GM21526 (cell line): ENCODE measurements around the gene PPP2R2D.
A peak's percentile ranks its signal among the peaks of the same experiment; 100 is the strongest.

Experiments
- ATAC-seq: cut with Tn5 transposase; IDR thresholded peaks from one replicate; pipeline ENCODE4 v1.9.1; 2021; ENCODE audit warnings: moderate library complexity; ENCODE audit not compliant: unreplicated experiment, low FRiP score

PPP2R2D gene

DNA sequence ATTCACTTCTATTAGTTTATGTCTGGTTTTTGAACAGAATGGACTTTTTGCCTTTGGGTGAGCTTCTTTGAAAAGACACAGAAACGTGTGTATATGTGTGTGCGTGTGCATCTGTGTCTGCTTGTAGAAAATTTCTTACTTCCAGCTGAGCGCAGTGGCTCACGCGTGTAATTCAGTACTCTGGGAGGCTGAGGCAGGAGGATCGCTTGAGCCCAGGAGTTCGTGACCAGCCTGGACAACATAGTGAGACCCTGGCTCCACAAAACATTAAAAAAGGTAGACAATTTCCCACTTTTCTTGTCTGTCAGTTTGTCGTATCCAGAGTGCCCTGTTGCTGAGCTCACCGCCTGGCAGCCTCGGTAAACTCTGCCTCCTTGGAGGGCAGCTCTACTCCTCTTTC lies 25.4 kb downstream of the PPP2R2D start:
- no peak for ATAC-seq

DNA sequence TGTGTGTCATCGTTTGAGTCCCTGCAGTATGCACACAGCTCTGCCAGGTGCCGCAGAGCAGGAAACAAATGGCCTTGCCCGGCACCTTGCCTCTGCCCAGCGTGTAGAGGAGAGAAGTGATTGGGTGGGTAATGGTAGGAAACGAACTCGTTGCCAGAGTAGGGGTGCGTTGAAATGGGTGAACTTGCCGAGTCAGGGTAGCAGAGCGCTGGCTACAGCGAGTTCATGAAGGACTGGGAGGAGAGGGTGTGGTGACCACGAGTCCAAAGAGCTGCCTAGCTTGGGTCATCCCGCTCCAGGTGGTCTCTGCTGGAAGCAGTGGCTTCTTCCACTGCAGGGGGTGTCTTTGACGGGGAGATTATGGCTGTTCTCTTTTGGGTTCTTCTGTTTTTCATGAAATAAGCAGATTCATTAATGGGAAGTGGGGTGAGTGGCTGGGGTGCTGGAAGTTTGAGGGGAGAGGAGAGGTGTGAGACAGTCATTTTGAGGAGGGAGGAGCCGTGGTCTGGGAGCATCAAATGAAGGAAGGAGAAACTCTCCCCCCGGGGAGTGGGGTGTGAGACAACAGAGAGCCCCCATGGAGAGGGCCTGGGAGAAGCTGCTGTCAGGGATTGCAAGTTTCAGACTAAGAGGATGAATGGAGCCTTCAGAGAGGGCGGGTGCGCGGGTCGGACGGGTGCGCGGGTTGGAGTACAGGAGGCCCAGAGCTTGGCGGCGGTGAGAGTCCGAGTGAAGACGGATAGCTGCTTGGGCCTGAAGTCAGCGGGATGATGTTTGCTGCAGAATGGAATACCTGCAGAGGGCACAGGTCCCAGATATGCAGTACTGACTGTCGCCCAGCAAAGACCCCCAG lies 26.2 kb downstream of the PPP2R2D start:
- ATAC-seq, result no peak

DNA sequence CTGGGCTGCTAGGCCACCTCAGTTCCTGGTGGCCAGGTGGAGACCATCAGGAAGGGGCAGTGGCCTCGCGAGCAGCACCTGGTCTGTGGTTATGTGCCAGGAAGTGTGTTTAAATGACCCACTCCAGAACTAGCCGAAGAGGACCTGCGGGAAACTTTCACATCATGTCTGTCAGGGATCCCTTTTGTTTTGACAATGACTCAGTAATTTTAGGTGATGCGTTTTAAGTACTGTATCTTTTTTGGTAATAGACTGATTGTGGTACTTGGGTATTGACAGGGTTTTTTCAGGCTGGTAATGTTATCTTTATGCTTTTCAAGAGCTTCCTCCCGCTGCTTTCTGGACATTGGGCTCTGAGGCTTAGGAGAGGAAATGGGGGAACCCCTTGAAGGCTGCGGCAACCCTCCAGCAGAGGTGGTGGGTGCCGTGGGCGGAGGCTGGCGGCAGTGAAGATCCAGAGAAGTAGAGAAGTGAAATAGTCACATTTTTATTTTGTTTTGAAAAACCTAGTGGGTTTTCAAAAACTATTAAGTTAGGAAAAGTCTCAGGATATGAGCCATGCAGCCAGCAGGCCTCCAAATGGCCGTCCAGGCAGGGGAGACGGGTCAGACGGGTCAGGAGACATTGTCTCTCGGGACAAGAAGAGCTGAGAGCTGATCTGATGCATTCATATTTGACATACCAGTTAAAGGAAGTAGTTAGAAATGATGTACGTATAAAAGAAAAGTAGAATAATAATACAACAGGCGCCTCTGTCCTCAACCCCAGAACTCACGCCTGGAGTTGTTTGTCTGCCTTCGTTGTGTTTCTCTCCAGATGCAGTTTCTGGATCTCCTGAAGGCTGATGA lies 27.7 kb downstream of the PPP2R2D start:
- ATAC-seq, result peak; percentile 66

DNA sequence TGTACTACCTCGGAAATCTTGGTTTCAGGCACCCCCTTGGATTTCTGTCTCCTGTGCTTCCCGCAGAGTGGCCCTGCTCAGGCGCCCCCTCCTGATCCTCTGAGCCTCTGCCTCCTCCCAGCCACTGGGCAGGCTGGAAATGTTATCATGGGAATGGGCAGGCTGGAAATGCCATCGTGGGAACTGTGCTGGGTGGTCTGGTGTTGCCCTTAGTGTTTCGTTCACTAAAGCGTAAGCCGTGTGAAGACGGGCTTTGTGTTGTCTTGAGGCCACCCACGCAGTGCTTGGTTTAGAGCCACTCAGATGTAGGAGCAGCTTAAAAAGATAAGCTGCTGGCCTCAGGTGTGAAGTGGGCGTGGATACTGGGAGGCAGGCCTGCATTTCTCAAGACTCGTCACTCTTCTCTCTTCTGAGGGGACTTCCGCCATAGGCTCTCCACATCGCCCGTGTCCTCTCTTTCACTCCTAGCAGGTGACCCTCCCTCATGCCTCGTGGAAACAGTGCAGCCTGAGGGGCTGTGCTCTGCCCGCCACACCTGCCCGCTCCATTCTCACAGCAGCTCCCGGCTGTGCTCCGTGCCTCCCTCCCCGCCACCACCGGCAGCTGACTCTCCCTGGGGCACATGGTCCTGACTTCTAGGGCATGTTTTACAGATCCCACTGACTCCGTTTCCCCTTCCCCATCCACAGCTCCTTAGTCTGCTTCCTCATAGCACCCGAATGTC lies 28.5 kb downstream of the PPP2R2D start:
- no peak for ATAC-seq

DNA sequence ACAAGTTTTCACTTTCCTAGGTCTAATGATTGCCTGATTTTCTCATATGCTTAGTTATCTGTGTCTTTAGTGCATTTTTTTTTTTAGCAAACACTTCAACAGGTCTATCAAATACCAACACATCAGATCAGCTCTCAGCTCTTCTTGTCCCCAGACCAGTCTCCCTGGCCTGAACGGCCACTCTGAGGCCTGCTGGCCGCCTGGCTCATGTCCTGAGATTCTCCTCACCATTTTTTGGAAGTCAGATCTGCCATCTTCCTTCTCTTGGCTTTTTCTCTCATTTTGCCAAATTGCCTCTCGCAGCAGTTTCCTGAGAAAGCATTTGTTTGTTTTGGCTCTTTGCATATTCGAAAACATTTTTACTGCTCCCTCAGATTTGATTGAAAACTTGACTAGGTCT lies 29.3 kb downstream of the PPP2R2D start:
- ATAC-seq, result no peak

DNA sequence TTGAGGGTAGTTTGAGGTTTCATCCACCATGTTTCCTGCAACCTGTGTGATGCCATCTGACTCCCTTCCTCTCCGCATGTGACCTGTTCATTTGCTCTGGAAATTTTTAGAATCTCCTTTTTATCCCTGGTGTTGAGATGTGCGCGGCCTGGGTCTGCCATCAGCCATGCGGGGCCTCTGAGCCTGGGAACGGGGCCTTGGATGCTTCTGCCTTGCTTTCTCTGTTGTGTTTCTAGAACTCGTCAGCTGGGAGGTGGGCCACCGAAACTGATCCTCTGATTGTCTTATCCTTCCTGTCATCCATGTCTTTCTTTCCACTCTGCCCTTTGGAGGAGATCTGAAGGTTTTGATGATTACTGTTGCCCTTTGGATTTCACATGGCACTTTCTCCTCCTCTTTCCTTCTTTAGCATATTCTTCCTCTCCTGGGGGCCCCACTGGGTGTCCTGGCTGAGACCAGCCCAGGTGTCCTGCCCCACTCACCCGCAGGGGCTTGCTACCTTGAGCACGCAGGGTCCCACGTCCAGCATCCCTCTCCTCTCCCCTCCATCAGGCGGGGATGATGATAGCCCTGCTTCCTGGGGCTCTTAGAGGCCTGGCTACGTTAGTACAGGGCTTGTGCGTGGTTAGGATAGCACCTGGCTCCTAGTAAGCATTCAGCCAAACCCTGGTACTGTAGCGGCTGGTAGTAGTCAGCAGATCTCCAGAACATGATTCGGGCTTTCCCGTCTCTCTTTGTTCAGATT lies 29.9 kb downstream of the PPP2R2D start:
- no peak for ATAC-seq

DNA sequence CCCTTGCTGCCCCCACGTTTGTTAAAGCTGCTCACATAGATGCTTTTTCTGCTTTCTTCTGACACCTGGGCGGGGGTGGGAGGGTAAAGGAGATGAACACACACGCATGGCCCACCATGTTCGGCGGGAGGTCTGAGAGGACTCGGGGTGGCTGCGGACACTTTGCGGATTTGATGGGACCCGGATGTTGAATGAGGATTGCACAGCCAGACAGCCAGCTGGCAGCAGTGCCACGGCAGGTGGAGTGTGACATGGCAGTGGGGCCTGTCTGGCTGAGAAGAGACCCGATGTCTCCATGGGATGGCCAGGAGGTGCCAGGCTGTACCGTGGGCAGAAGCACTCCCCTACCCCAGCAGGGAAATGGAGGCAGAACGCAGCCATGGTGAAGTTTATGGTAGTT lies 31.2 kb downstream of the PPP2R2D start:
- no peak for ATAC-seq

DNA sequence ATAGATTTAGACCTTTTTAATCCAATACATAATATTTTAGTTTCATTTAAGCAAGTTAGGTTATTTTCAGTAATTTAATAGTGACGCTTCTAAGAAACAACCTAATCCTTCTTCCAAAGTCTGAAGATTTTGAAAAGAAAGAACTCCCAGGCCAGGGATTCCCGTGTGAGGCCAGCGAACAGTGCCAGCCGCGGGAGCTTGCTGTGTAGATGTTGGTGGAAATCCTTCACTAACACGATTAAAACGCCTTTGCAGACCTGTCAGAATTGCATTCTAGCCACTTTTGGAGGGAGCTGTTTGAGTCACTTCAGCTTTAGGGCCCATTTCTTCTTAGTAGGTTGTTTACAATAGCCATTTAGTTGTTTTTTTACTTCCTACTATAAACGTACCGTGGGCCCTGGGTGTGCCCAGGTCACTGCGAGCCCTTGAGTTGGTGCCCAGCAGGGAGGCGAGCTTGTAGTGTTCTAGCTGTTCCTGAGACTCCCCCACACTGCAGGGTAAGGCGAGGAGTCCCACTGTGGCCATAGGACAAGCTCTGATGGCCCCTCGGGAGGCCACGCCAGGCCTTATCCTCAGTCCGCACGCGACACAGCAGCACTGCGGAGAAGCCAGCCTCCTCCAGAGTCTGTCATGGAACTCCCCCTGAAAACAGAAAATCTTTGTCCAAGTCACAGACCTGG lies 32.3 kb downstream of the PPP2R2D start:
- no peak for ATAC-seq

DNA sequence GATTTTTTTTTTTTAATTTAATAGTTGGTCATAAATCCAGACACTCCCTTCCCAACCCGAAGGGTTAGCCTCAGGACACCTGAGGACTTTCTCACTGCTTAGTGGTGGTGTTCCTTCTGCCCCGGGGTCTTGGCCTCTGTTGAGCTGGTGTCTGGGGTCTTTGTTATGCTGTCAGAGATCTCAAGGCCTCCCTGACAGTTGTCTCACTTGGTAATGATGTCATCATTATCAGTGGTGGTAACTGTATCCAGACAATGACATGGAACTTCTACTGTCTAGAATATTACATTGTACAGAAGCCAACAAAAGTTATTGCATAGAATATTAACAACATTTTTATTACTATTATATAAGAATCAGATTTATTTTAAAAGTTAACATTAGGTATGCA lies 32.9 kb downstream of the PPP2R2D start:
- no peak for ATAC-seq

DNA sequence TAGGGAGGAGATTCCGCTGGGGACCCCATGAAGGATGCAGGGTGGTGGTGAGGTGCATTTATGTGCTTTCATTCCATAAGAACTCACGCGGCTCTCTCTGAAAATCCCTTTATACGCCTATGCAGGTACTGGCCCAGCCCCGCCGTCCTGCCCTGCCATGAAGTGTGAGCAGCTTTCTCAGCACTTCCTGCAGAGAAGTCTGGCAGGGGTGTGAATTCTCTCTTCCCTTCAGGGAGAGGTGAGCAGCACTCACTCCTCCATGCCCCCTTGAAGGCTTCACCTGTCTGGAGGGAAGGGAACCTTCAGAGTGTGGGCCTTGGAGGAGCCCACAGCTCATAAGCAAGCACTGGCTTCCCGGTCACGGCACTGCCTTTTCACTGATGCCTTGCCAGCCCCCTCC lies 34.0 kb downstream of the PPP2R2D start:
- no peak for ATAC-seq

DNA sequence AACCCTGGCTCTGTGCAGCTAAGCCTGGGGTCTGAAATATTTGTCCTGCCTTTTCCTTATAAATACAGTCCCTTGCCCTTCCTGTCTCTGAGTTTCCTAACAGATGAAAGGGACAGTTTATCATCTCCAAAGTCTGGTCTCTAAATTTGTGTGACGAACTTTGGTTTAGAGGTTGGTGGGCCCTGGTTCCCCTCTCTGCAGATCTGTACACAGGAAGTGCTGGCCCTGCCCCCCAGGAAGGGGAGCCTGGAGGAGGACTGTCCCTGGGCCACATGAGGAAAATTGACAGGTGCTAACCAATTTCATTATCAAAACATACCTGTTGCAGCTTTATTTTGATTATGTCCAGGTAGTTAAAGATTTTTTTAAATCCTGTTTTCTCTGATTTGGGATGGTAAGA lies 34.5 kb downstream of the PPP2R2D start:
- no peak for ATAC-seq

DNA sequence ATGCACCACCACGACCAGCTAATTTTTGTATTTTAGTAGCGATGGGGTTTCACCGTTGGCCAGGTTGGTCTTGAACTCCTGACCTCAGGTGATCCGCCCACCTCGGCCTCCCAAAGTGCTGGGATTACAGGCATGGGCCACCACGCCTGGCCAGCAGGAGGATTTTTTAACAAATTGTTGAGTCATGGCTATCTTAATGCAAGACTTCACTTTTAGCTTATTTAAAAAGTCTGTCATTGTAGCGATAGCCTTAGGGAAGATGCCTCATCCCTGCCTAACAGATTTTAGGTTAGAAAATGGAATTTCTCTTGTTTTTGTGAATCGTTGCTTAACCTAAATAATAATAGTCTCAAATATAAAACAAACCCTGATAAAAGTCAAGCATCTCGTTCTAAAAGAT lies 35.5 kb downstream of the PPP2R2D start:
- no peak for ATAC-seq

DNA sequence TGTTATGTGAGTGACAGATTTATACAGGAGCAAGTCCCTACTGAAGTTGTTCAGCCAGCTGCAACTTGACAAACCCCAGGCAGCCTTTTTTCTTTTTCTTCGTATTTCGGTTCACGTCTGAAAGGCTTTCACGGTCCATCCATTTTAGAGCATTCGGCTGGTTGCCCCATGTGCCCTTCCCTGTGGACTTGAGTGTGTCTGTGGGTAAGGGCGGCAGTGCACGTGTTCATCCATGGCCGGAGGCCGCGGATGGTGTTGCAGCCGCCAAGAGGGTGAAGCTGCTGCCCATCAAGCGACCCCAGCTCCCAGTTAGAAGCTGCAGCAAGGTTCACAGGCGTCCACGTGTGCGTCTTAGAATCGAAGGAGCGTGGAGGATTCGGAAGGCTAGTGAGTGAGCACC lies 35.9 kb downstream of the PPP2R2D start:
- no peak for ATAC-seq

DNA sequence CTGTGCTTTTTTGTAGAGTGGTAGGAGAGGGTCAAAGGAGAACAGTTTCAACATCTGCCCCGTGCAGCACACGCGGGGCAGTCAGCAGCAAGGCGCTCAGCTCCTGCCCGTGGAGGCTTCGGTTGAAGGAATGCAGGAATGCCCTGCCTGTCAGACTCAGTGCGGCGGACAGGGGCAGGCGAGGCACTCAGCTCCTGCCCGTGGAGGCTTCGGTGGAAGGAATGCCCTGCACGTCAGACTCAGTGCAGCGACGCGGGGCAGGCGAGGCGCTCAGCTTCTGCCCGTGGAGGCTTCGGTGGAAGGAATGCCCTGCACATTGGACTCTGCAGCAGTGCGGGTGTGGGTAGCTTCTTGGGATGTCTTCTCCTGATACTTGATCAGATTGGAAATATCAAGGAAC lies 37.0 kb downstream of the PPP2R2D start:
- no peak for ATAC-seq

DNA sequence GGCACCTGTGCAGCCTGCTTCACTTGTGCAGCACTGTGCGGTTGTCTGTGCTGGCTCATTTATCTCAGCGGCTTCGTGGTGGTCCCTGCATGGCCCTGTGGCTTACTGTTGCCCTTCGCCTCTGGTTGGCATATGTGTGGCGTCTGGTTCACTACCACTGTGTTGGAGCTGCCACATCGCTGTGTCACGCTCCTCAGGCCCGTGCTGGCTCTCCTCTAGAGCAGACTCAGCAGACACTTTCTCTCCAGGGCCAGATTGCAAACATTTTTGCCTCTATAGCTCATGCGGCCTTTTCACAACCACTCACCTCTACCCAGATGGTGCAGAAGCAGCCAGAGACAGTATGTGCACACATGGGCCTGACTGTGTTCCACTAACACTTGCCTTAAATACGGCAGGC lies 37.9 kb downstream of the PPP2R2D start:
- no peak for ATAC-seq

DNA sequence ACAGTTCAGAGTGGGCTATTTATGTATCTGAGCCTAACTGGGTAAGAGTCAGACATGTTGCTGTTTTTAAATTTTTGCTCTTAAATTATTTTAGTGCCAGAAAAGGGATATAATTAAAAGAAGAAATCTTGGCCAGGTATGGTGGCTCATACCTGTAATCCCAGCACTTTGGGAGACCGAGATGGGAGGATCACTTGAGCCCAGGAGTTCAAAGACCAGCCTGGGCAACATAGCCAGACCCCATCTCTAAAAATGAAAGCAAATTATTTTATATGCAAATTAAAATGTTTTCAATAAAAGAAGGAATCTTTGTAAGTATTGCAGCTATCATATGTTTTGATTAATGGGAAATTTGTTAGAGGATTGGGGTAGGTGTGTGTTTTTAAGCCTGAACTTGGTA lies 41.6 kb downstream of the PPP2R2D start:
- no peak for ATAC-seq

DNA sequence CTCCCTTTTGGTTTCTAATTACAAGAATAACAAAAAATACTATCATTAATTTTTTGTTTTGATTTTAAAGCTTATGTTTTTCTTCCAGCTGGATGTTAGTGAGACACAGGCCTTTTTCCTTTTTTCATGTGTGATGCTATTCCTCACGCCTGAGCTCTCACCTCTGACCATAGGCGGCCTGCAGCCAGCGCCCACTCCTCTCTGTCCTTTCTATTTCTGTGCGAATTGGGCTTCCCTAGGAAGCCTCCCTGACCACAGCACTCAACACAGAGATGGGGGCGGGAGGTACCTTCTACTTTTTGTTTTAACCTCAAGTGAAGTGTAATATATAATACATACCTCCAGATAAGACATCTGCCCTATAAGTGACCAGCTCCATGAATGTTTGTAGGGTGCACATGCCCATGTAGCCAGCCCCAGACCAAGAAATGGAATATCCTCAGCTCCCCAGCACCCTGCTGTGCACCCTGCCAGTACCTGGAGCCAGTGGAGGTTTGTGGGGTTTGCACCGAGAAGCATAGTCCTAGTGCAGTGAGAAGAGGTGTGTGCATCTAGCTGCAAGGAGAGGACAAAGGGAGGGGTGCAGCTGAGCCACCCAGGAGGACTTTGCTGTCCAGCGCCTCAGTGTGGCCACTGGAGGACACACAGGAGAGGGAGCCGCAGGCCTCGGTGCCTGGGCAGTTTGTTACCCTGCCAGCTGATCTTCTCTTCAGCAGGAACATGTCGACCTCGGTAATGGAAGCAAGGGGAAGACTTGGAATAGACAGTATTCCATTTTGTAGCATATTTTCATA lies 42.4 kb downstream of the PPP2R2D start:
- ATAC-seq, result no peak

DNA sequence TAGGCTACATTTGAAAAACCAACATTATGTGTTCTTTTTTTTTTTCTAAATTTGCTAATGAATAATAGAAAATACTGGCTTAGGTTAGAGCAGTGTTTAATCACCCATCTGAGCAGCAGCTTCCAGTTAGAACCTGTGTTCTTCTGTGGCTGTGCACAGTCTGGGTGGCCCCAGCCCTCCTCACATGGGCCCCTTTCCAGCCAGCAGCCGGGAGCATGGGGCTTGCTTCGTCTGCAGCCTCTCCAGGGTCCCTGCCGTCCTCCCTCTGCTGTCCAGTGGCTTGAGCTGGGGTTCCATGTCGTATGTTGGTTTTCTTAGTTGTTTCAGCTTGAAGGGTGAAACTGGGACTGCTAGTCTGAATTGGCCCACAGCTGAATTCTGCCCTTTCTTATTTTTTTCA lies 43.6 kb downstream of the PPP2R2D start:
- ATAC-seq, result no peak
